Upper lobe of left lung (tissue), 4 donors: ENCODE data around the gene AKAP12.

Source experiments
- CTCF ChIP-seq, 6 experiments: fragments of 450-650 bp in 4 of 6; fragments of 200-600 bp in 2 of 6; sonication (generic) in 2 of 6; IDR thresholded peaks; one replicate each; pipeline ENCODE4 v1.5.1; 2016 to 2019; ENCODE audit warnings: antibody characterized with exemption in 6 of 6
- EP300 ChIP-seq, 4 donors: sonication (generic); formaldehyde crosslinking; IDR thresholded peaks; one replicate each; pipeline ENCODE4 v1.5.1; 2017; ENCODE audit warnings: antibody characterized with exemption in 4 of 4, control low read depth in 2 of 4
- POLR2A ChIP-seq, 4 donors: fragments of 450-650 bp; IDR thresholded peaks; one replicate each; pipeline ENCODE4 v1.5.1; 2016 to 2017; ENCODE audit warnings: antibody characterized with exemption in 4 of 4, mild to moderate bottlenecking in 2 of 4
- POLR2AphosphoS5 ChIP-seq, 2 donors: sonication (generic); formaldehyde crosslinking; IDR thresholded peaks; one replicate each; pipeline ENCODE4 v1.5.1; 2017; ENCODE audit warnings: antibody characterized with exemption in 2 of 2

GRCh38 chr6:151224076-151224475 lies 15.7 kb upstream of the AKAP12 start:
- no peak for TF ChIP-seq CTCF (IDR thresholded peaks at IDR 0.05)
- no peak for TF ChIP-seq EP300 (IDR thresholded peaks at IDR 0.05)
- TF ChIP-seq POLR2AphosphoS5 (IDR thresholded peaks at IDR 0.05) = no peak
- no peak for TF ChIP-seq POLR2A (IDR thresholded peaks at IDR 0.05)
